HCT116 (cell line): ENCODE data around the gene ILDR1. TPM values are rescaled to one million over a fixed set of nuclear protein-coding genes. Genes with fewer than 3 reads are reported as not detected.

Experiments used
- ATAC-seq: fragments of 200-7000 bp; cut with Tn5 transposase; 2 replicates; pipeline ENCODE4 v1.9.1; 2020; ENCODE audit warnings: mild to moderate bottlenecking, moderate library complexity
- BruUV-seq: library from RNA; stranded (reverse); fragments of 400-500 nt; replicated peaks from 2 replicates; lab custom pipeline; 2021; lab: Mats Ljungman, UMichigan
- CTCF ChIA-PET: fragments of 300-600 bp; sonication (Branson Sonifier 250); formaldehyde crosslinking; loops from one replicate; lab custom pipeline; 2021; ENCODE audit warnings: antibody characterized with exemption; lab: Charles Lee
- POLR2A ChIA-PET: fragments of 300-600, 350-600 bp; sonication (Branson Sonifier 250); formaldehyde crosslinking; loops from one replicate; lab custom pipeline; 2021; ENCODE audit warnings: antibody characterized with exemption; lab: Charles Lee
- RAD21 ChIA-PET, 2 experiments: fragments of 300-600 bp; sonication (Branson Sonifier 250); formaldehyde crosslinking; loops; one replicate each; lab custom pipeline; 2023; ENCODE audit warnings: low total read pairs in 2 of 2; ENCODE audit not compliant: uncharacterized antibody in 2 of 2, unreplicated experiment in 2 of 2, low non-redundant PET in 1 of 2; lab: Charles Lee
- DNase-seq: peaks from one replicate; pipeline ENCODE4 v3.0.0-alpha.2; 2010; ENCODE audit warnings: low read depth, low spot score
- H2AFZ ChIP-seq: fragments of 200-600 bp; shearing (Covaris generic), sonication (generic); 2 replicates; pipeline ENCODE4 v1.6.1; 2017; ENCODE audit warnings: low read depth, mixed run types, mixed read lengths, antibody characterized with exemption, low read length; ENCODE audit not compliant: poor library complexity, severe bottlenecking
- H3K27ac ChIP-seq: 2 replicates; pipeline ENCODE4 v1.5.1; 2012; ENCODE audit warnings: low read depth, low read length
- H3K27me3 ChIP-seq: fragments of 200-600 bp; sonication (generic); 2 replicates; pipeline ENCODE4 v1.6.1; 2016; ENCODE audit warnings: mixed run types, low read length, mixed read lengths; ENCODE audit not compliant: insufficient read depth
- H3K36me3 ChIP-seq, 2 experiments: fragments of 200-500 bp in 1 of 2; fragments of 200-600 bp in 1 of 2; sonication (Bioruptor generic) in 1 of 2; sonication (generic) in 1 of 2; 2 replicates each; pipeline versions ENCODE4 v1.5.1 to v1.6.1; 2014 to 2016; ENCODE audit warnings: low read length in 2 of 2, inconsistent platforms in 1 of 2, mixed read lengths in 1 of 2, mixed run types in 1 of 2; ENCODE audit not compliant: insufficient read depth in 2 of 2, control insufficient read depth in 1 of 2
- H3K4me1 ChIP-seq, 2 experiments: fragments of 200-600 bp in 1 of 2; sonication (generic) in 1 of 2; 2 replicates each; pipeline versions ENCODE4 v1.5.1 to v1.6.1; 2012 to 2017; ENCODE audit warnings: low read length in 2 of 2, inconsistent platforms in 1 of 2, mild to moderate bottlenecking in 1 of 2, mixed read lengths in 1 of 2, mixed run types in 1 of 2, moderate library complexity in 1 of 2; ENCODE audit not compliant: insufficient read depth in 2 of 2, control insufficient read depth in 1 of 2
- H3K4me2 ChIP-seq: fragments of 200-600 bp; sonication (generic); 2 replicates; pipeline ENCODE4 v1.6.1; 2017; ENCODE audit warnings: mixed run types, low read length, mixed read lengths
- H3K4me3 ChIP-seq, 2 experiments: fragments of 200-600 bp in 1 of 2; sonication (generic) in 1 of 2; replicated peaks in 1 of 2; 2 replicates each; pipeline ENCODE4 v1.5.1; 2011 to 2016; ENCODE audit warnings: low read length in 2 of 2, control low read depth in 1 of 2, low read depth in 1 of 2, mild to moderate bottlenecking in 1 of 2, mixed read lengths in 1 of 2, mixed run types in 1 of 2
- H3K79me2 ChIP-seq: fragments of 200-600 bp; sonication (generic); 2 replicates; pipeline ENCODE4 v1.6.1; 2017; ENCODE audit warnings: mild to moderate bottlenecking, mixed run types, low read length, moderate library complexity, mixed read lengths; ENCODE audit not compliant: insufficient read depth
- H3K9ac ChIP-seq: fragments of 200-600 bp; sonication (generic); 2 replicates; pipeline ENCODE4 v1.6.1; 2016; ENCODE audit warnings: low read length, mixed read lengths
- H3K9me2 ChIP-seq: fragments of 200-600 bp; sonication (generic), shearing (Covaris generic); 2 replicates; pipeline ENCODE4 v1.6.1; 2017; ENCODE audit warnings: mixed run types, mild to moderate bottlenecking, moderate library complexity; ENCODE audit not compliant: insufficient read depth
- H3K9me3 ChIP-seq, 2 experiments: fragments of 200-500 bp in 1 of 2; fragments of 200-600 bp in 1 of 2; sonication (Bioruptor generic) in 1 of 2; sonication (generic) in 1 of 2; 2 replicates each; pipeline ENCODE4 v1.6.1; 2014 to 2017; ENCODE audit warnings: low read length in 2 of 2, mixed read lengths in 2 of 2, inconsistent platforms in 1 of 2, low read depth in 1 of 2, mild to moderate bottlenecking in 1 of 2, mixed run types in 1 of 2, moderate library complexity in 1 of 2; ENCODE audit not compliant: control insufficient read depth in 1 of 2, insufficient read depth in 1 of 2
- H4K20me1 ChIP-seq: fragments of 200-600 bp; sonication (generic), shearing (Covaris generic); 2 replicates; pipeline ENCODE4 v1.6.1; 2017; ENCODE audit warnings: mixed run types, mild to moderate bottlenecking, moderate library complexity; ENCODE audit not compliant: insufficient read depth
- ATF3 ChIP-seq: IDR thresholded peaks from 2 replicates; pipeline ENCODE4 v1.6.1; 2012
- CEBPB ChIP-seq: IDR thresholded peaks from 2 replicates; pipeline ENCODE4 v1.6.1; 2012; ENCODE audit warnings: low read depth
- EGR1 ChIP-seq: IDR thresholded peaks from 2 replicates; pipeline ENCODE4 v1.6.1; 2012; ENCODE audit warnings: low read depth
- ELF1 ChIP-seq: IDR thresholded peaks from 2 replicates; pipeline ENCODE4 v1.6.1; 2012; ENCODE audit warnings: low read depth, borderline replicate concordance
- EZH2 ChIP-seq: fragments of 200-600 bp; sonication (generic); IDR thresholded peaks from 2 replicates; pipeline ENCODE4 v1.6.1; 2017; ENCODE audit warnings: antibody characterized with exemption, mixed run types
- EZH2phosphoT487 ChIP-seq: fragments of 200-600 bp; IDR thresholded peaks from 2 replicates; pipeline ENCODE4 v1.6.1; 2018; ENCODE audit warnings: antibody characterized with exemption, borderline replicate concordance
- FOSL1 ChIP-seq: IDR thresholded peaks from 2 replicates; pipeline ENCODE4 v1.6.1; 2012; ENCODE audit warnings: low read depth
- JUND ChIP-seq: IDR thresholded peaks from 2 replicates; pipeline ENCODE4 v1.6.1; 2012
- MAX ChIP-seq: IDR thresholded peaks from 2 replicates; pipeline ENCODE4 v1.6.1; 2012
- POLR2A ChIP-seq: IDR thresholded peaks from 2 replicates; pipeline ENCODE4 v1.7.0; 2011; ENCODE audit warnings: borderline replicate concordance; ENCODE audit not compliant: insufficient read depth, insufficient read length; ENCODE audit errors: extremely low read depth
- POLR2AphosphoS5 ChIP-seq: IDR thresholded peaks from 2 replicates; pipeline ENCODE4 v1.6.1; 2011; ENCODE audit warnings: mild to moderate bottlenecking, low read depth, low read length, moderate library complexity
- REST ChIP-seq: IDR thresholded peaks from 2 replicates; pipeline ENCODE4 v1.6.1; 2012; ENCODE audit warnings: low read depth
- SIN3A ChIP-seq: IDR thresholded peaks from 2 replicates; pipeline ENCODE4 v1.6.1; 2012; ENCODE audit warnings: low read depth
- SP1 ChIP-seq: IDR thresholded peaks from 2 replicates; pipeline ENCODE4 v1.6.1; 2012; ENCODE audit warnings: low read depth
- SRF ChIP-seq: IDR thresholded peaks from 2 replicates; pipeline ENCODE4 v1.6.1; 2012; ENCODE audit warnings: low read depth
- TCF7L2 ChIP-seq: IDR thresholded peaks from 2 replicates; pipeline ENCODE4 v1.7.0; 2011; ENCODE audit warnings: borderline replicate concordance, inconsistent platforms; ENCODE audit not compliant: insufficient read depth, insufficient read length; ENCODE audit errors: extremely low read depth
- YY1 ChIP-seq: IDR thresholded peaks from 2 replicates; pipeline ENCODE4 v1.6.1; 2011; ENCODE audit warnings: low read length, low read depth, moderate library complexity, mild to moderate bottlenecking; ENCODE audit not compliant: insufficient replicate concordance; ENCODE audit errors: extremely low read depth
- ZFX ChIP-seq: fragments of 450-650 bp; IDR thresholded peaks from 2 replicates; pipeline ENCODE4 v1.6.1; 2017
- intact Hi-C: fragments of 100-400 bp; cut with micrococcal nuclease; formaldehyde crosslinking; loops from 2 replicates; pipeline ENCODE4 v1.10.0; 2022
- total RNA-seq: library from RNA; stranded (reverse); gene quantifications from one replicate; pipeline ENCODE4 v1.2.1, GENCODE V29; 2021; ENCODE audit not compliant: unreplicated experiment
- TF ChIP-seq, protein P1 (sequence below): IDR thresholded peaks from 2 replicates; pipeline ENCODE4 v1.6.1; 2011; ENCODE audit warnings: mild to moderate bottlenecking, low read length, moderate library complexity; ENCODE audit not compliant: insufficient replicate concordance; ENCODE audit errors: extremely low read depth
- TF ChIP-seq, protein P2 (sequence below), 3 experiments: fragments of 200-600 bp in 1 of 3; sonication (generic) in 1 of 3; IDR thresholded peaks in 2 of 3; conservative IDR thresholded peaks in 1 of 3; 2 replicates each; pipeline ENCODE4 v1.5.1; 2012 to 2017; ENCODE audit warnings: low read depth in 2 of 3, low read length in 2 of 3, antibody characterized with exemption in 1 of 3, borderline replicate concordance in 1 of 3, control low read depth in 1 of 3, mild to moderate bottlenecking in 1 of 3, mixed read lengths in 1 of 3, mixed run types in 1 of 3, moderate library complexity in 1 of 3; ENCODE audit not compliant: insufficient read depth in 1 of 3

Gene ILDR1
- total RNA-seq, 1 experiment from 2014 or later, result 2.9 TPM

- ChIA-PET RAD21 (no interaction called here), CTCF (interaction anchor here (1.1 kb wide), 1 partner anchor 8 kb away, joined by 3 read pairs; no protein-coding TSS in a partner anchor), POLR2A (no interaction called here)
- DNase-seq (no peak), ATAC-seq (no peak)
- Histone ChIP-seq H3K36me3 (no peaks in the 10 kb centered on the region), H4K20me1 (no peaks in the 10 kb centered on the region), H3K27ac (no peak overlapping the region), H3K4me1 (no peaks in the 10 kb centered on the region), H3K27me3 (no peaks in the 10 kb centered on the region), H3K9ac (no peak overlapping the region), H3K9me2 (no peaks in the 10 kb centered on the region), H2AFZ (no peak overlapping the region), H3K79me2 (no peaks in the 10 kb centered on the region), H3K4me2 (no peak overlapping the region), H3K4me3 (no peak overlapping the region), H3K9me3 (no peaks in the 10 kb centered on the region)
- TF ChIP-seq, protein P1, sequence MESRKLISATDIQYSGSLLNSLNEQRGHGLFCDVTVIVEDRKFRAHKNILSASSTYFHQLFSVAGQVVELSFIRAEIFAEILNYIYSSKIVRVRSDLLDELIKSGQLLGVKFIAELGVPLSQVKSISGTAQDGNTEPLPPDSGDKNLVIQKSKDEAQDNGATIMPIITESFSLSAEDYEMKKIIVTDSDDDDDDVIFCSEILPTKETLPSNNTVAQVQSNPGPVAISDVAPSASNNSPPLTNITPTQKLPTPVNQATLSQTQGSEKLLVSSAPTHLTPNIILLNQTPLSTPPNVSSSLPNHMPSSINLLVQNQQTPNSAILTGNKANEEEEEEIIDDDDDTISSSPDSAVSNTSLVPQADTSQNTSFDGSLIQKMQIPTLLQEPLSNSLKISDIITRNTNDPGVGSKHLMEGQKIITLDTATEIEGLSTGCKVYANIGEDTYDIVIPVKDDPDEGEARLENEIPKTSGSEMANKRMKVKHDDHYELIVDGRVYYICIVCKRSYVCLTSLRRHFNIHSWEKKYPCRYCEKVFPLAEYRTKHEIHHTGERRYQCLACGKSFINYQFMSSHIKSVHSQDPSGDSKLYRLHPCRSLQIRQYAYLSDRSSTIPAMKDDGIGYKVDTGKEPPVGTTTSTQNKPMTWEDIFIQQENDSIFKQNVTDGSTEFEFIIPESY, result no peak
- TF ChIP-seq CEBPB, result no peak
- no peak for TF ChIP-seq EGR1
- no peak for TF ChIP-seq EZH2
- TF ChIP-seq FOSL1, result no peak
- TF ChIP-seq SP1, result no peak
- TF ChIP-seq MAX, result no peak
- no peak for TF ChIP-seq EZH2phosphoT487
- TF ChIP-seq REST, result no peak
- no peak for TF ChIP-seq YY1
- TF ChIP-seq SIN3A, result no peak
- TF ChIP-seq POLR2AphosphoS5, result no peak
- TF ChIP-seq POLR2A, result no peak
- TF ChIP-seq TCF7L2, result no peak
- no peak for TF ChIP-seq ELF1
- TF ChIP-seq, protein P2, sequence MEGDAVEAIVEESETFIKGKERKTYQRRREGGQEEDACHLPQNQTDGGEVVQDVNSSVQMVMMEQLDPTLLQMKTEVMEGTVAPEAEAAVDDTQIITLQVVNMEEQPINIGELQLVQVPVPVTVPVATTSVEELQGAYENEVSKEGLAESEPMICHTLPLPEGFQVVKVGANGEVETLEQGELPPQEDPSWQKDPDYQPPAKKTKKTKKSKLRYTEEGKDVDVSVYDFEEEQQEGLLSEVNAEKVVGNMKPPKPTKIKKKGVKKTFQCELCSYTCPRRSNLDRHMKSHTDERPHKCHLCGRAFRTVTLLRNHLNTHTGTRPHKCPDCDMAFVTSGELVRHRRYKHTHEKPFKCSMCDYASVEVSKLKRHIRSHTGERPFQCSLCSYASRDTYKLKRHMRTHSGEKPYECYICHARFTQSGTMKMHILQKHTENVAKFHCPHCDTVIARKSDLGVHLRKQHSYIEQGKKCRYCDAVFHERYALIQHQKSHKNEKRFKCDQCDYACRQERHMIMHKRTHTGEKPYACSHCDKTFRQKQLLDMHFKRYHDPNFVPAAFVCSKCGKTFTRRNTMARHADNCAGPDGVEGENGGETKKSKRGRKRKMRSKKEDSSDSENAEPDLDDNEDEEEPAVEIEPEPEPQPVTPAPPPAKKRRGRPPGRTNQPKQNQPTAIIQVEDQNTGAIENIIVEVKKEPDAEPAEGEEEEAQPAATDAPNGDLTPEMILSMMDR (IDR thresholded peaks at IDR 0.05 in 2 of 3, conservative IDR thresholded peaks at IDR 0.05 in 1 of 3; ENCODE audit: borderline replicate concordance in 1 of 3, insufficient read depth in 1 of 3, low read depth in 2 of 3, low read length in 2 of 3), result no peak
- TF ChIP-seq JUND, result no peak
- TF ChIP-seq ZFX, result no peak
- TF ChIP-seq ATF3, result no peak
- no peak for TF ChIP-seq SRF
- intact Hi-C loops, result no loop called here
- no TSS peak for BruUV-seq
Measured at GRCh38 chr3:122003606-122004005, 18.4 kb downstream of the ILDR1 start.
